ENCODE results near the gene RPL3. TPM values are rescaled to one million over a fixed set of nuclear protein-coding genes. Genes with fewer than 3 reads are reported as not detected.

The RPL3 gene
- total and polyA plus RNA-seq, 2 donors from 2014 or later, result 1,862 to 2,443 TPM

DNA sequence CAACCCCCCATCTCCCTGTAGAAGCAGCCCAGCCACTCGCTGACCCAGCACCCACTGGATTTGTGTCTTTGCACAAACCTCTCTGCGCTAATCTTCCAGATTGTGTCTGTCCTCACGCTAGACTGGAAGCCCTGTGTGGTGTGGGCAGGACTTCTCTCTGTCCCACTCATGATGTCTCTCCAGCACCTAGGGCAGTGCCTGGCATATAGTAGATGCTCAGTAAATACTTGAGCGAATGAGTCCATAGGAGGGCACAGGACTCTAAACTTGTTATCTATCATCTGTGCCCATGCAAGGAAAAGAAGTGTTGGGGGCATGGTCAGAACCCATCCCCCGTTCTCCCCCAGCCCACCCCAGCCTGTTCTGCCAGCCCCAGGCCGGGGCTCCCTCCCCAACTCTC, 22.9 kb downstream of the RPL3 start:
- no peak overlapping the region for H3K27ac ChIP-seq (ENCODE audit: low read depth in 2 of 2, low read length in 2 of 2)
- H3K27me3 ChIP-seq (ENCODE audit: control insufficient read depth, insufficient read depth, low read length), result no peaks in the 10 kb centered on the region
- H3K36me3 ChIP-seq (ENCODE audit: control insufficient read depth in 2 of 3, insufficient read depth in 3 of 3, low read length in 3 of 3), result no peaks in the 10 kb centered on the region
- intact Hi-C loops (cut with DNase I), result no loop called here
- TF ChIP-seq, protein P1, sequence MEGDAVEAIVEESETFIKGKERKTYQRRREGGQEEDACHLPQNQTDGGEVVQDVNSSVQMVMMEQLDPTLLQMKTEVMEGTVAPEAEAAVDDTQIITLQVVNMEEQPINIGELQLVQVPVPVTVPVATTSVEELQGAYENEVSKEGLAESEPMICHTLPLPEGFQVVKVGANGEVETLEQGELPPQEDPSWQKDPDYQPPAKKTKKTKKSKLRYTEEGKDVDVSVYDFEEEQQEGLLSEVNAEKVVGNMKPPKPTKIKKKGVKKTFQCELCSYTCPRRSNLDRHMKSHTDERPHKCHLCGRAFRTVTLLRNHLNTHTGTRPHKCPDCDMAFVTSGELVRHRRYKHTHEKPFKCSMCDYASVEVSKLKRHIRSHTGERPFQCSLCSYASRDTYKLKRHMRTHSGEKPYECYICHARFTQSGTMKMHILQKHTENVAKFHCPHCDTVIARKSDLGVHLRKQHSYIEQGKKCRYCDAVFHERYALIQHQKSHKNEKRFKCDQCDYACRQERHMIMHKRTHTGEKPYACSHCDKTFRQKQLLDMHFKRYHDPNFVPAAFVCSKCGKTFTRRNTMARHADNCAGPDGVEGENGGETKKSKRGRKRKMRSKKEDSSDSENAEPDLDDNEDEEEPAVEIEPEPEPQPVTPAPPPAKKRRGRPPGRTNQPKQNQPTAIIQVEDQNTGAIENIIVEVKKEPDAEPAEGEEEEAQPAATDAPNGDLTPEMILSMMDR (IDR thresholded peaks at IDR 0.05; ENCODE audit: borderline replicate concordance, extremely low read depth, insufficient read depth), result no peak
- no peaks in the 10 kb centered on the region for H3K9me3 ChIP-seq (ENCODE audit: control insufficient read depth in 2 of 3, insufficient read depth in 1 of 3, low read length in 3 of 3)
- H3K9ac ChIP-seq (ENCODE audit: low read length in 3 of 3), result no peak overlapping the region
- no peak for FAIRE-seq
- H3K4me3 ChIP-seq (ENCODE audit: low read length in 3 of 3), result no peak overlapping the region
- H3K4me1 ChIP-seq (ENCODE audit: control insufficient read depth in 2 of 3, insufficient read depth in 2 of 3, low read depth in 1 of 3, low read length in 3 of 3), result peaks cover 0 to 46% (median 19%) of the 10 kb centered on the region in 3 donors
- DNase-seq, result no peak

DNA sequence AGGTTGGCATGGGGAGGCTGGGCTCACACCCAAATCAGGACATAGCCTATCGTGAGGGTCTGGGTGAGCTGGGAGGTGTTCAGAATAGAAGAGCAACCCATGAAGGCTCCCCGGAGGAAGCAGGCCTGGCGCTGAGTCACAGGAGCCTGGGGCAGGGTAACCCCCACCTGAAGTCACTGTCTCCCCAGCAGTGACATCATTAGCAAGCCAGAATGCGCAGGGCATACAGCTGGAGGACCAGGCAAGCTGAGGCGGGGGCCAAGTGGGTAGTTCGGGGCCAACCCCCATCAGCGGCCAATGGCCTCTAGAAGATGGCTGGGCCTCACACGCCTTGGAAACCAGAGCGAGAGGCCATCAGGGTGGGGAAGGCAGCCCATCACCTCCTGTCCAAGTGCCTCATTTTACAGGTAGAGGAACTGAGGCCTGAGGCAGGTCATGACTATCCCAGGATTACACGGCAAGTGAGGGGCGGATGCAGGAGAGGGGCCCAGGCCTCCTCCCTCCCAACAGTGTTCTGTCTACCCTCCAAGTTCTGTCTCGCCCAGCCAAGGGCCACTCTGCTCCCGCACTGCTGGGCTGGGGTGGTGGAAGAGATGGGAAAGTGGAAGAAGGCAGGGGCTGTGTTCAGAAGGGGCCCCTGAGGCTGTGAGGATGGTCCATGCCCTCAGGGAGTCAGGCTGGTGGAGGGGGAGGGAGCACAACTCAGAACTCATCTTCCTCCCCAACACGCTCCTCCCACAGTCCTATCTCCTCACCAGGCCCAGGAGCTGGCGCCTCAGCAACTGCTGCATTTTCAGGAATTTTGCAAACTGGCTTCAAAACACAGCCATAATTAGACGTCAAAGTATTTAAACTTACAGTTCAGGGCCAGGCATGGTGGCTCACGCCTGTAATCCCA, 24.6 kb downstream of the RPL3 start:
- DNase-seq (no peak), FAIRE-seq (no peak)
- peaks cover 0 to 50% (median 34%) of the 10 kb centered on the region in 3 donors for H3K4me1 ChIP-seq (ENCODE audit: control insufficient read depth in 2 of 3, insufficient read depth in 2 of 3, low read depth in 1 of 3, low read length in 3 of 3)
- H3K36me3 ChIP-seq (ENCODE audit: control insufficient read depth in 2 of 3, insufficient read depth in 3 of 3, low read length in 3 of 3), result no peaks in the 10 kb centered on the region
- intact Hi-C loops (cut with DNase I), result no loop called here
- H3K9ac ChIP-seq (ENCODE audit: low read length in 3 of 3), result no peak overlapping the region
- H3K9me3 ChIP-seq (ENCODE audit: control insufficient read depth in 2 of 3, insufficient read depth in 1 of 3, low read length in 3 of 3), result no peaks in the 10 kb centered on the region
- TF ChIP-seq, protein P1 (IDR thresholded peaks at IDR 0.05; ENCODE audit: borderline replicate concordance, extremely low read depth, insufficient read depth), result no peak
- no peak overlapping the region for H3K27ac ChIP-seq (ENCODE audit: low read depth in 2 of 2, low read length in 2 of 2)
- no peaks in the 10 kb centered on the region for H3K27me3 ChIP-seq (ENCODE audit: control insufficient read depth, insufficient read depth, low read length)
- no peak overlapping the region for H3K4me3 ChIP-seq (ENCODE audit: low read length in 3 of 3)

DNA sequence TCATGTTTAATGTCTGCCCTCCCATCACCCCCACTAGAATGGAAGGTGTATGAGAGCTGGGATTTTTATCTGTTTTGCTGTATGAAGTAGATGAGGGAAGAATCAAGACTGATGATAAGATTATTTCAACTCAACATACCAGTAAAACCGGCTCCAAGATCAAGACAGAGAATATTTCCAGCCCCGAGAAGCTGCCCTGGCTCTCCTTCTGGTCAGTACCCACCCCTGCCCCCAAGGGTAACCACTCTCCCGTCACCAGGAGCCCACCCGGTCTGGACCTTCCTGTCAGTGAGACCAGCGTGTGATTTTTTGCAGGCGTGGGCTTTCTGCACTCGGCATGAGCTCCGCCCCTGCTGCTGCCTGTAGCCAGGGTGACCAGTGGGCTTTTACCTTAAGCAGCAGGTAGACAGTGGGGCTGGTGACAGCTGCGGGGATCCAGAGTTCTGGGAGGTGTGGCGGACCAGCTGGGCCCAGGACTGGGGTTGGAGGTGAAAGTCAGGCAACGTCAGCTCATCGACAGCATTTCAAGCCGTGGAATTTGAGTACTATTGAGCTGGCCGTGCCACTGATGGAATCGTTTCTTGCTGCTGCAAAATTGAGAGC, 25.6 kb downstream of the RPL3 start:
- TF ChIP-seq, protein P1 (IDR thresholded peaks at IDR 0.05; ENCODE audit: borderline replicate concordance, extremely low read depth, insufficient read depth), result no peak
- H3K27ac ChIP-seq (ENCODE audit: low read depth in 2 of 2, low read length in 2 of 2), result no peak overlapping the region
- H3K9ac ChIP-seq (ENCODE audit: low read length in 3 of 3), result no peak overlapping the region
- no peaks in the 10 kb centered on the region for H3K27me3 ChIP-seq (ENCODE audit: control insufficient read depth, insufficient read depth, low read length)
- FAIRE-seq (no peak), DNase-seq (no peak)
- no peaks in the 10 kb centered on the region for H3K36me3 ChIP-seq (ENCODE audit: control insufficient read depth in 2 of 3, insufficient read depth in 3 of 3, low read length in 3 of 3)
- H3K4me1 ChIP-seq (ENCODE audit: control insufficient read depth in 2 of 3, insufficient read depth in 2 of 3, low read depth in 1 of 3, low read length in 3 of 3), result peaks cover 0 to 49% (median 43%) of the 10 kb centered on the region in 3 donors
- no peaks in the 10 kb centered on the region for H3K9me3 ChIP-seq (ENCODE audit: control insufficient read depth in 2 of 3, insufficient read depth in 1 of 3, low read length in 3 of 3)
- H3K4me3 ChIP-seq (ENCODE audit: low read length in 3 of 3), result no peak overlapping the region
- intact Hi-C loops (cut with DNase I), result no loop called here

Data from kidney (tissue), 14 donors.